HepG2 (cell line): Measurements from ENCODE around the gene WSB2. TPM values are rescaled to one million over a fixed set of nuclear protein-coding genes. Genes with fewer than 3 reads are reported as not detected.

Experiments used
- ATAC-seq: fragments of 200-7000 bp; cut with Tn5 transposase; 3 replicates; pipeline ENCODE4 v1.9.1; 2020; ENCODE audit warnings: mild to moderate bottlenecking, moderate library complexity
- BruUV-seq: library from RNA; stranded (reverse); fragments of 400-500 nt; replicated peaks from 2 replicates; lab custom pipeline; 2021; lab: Mats Ljungman, UMichigan
- CTCF ChIA-PET: fragments of 300-600 bp; formaldehyde crosslinking; extraction: SDS; loops from one replicate; lab custom pipeline; 2021; ENCODE audit warnings: low total read pairs, inconsistent platforms, low intra/inter-chr PET ratio; lab: Yijun Ruan, JAX
- POLR2A ChIA-PET: fragments of 350-600 bp; sonication (Branson Sonifier 250); formaldehyde crosslinking; loops from one replicate; lab custom pipeline; 2020; ENCODE audit warnings: antibody characterized with exemption, inconsistent platforms; lab: Yijun Ruan, JAX
- DNase-seq: peaks from one replicate; pipeline ENCODE4 v3.0.0-alpha.2; 2015; ENCODE audit warnings: low spot score
- FAIRE-seq: peaks from 3 replicates; lab custom pipeline; 2011; peaks lifted over from hg19 to GRCh38; lab: Jason Lieb, UNC
- H2AFZ ChIP-seq: one replicate; pipeline ENCODE4 v1.6.1; 2011; ENCODE audit warnings: low read length, inconsistent platforms
- H3K27ac ChIP-seq: fragments of 300-600 bp; 3 replicates; pipeline ENCODE4 v1.8.0; 2011; ENCODE audit warnings: mixed run types, mild to moderate bottlenecking, mixed read lengths, low read length, inconsistent platforms; ENCODE audit not compliant: insufficient read depth; ENCODE audit errors: extremely low read length
- H3K27me3 ChIP-seq, 2 experiments: fragments of 200-600 bp in 1 of 2; 2 replicates in 1 of 2; 3 replicates in 1 of 2; pipeline versions ENCODE4 v1.6.0 to v1.8.0; 2011; ENCODE audit warnings: low read length in 2 of 2, mild to moderate bottlenecking in 2 of 2, moderate library complexity in 2 of 2, inconsistent platforms in 1 of 2; ENCODE audit not compliant: insufficient read depth in 2 of 2, control insufficient read depth in 1 of 2
- H3K36me3 ChIP-seq, 2 experiments: fragments of 200-600 bp in 1 of 2; replicated peaks in 1 of 2; 2 replicates in 1 of 2; 3 replicates in 1 of 2; pipeline versions ENCODE4 v1.5.1 to v1.8.0; 2011; ENCODE audit warnings: low read length in 2 of 2, inconsistent platforms in 1 of 2; ENCODE audit not compliant: insufficient read depth in 2 of 2, control insufficient read depth in 1 of 2
- H3K4me1 ChIP-seq: 2 replicates; pipeline ENCODE4 v1.5.1; 2012; ENCODE audit warnings: low read length, inconsistent platforms; ENCODE audit not compliant: insufficient read depth
- H3K4me2 ChIP-seq: 2 replicates; pipeline ENCODE4 v1.6.0; 2011; ENCODE audit warnings: low read depth, low read length, inconsistent platforms
- H3K4me3 ChIP-seq, 3 experiments: fragments of 200-600 bp in 1 of 3; sonication (generic), shearing (Covaris generic) in 1 of 3; replicated peaks in 1 of 3; 2 replicates each; pipeline ENCODE4 v1.5.1; 2011 to 2016; ENCODE audit warnings: low read length in 3 of 3, inconsistent platforms in 2 of 3, low read depth in 2 of 3, mild to moderate bottlenecking in 2 of 3, control low read depth in 1 of 3, mixed read lengths in 1 of 3; ENCODE audit not compliant: insufficient read depth in 1 of 3
- H3K79me2 ChIP-seq: one replicate; pipeline ENCODE4 v1.6.1; 2011; ENCODE audit warnings: low read length, inconsistent platforms; ENCODE audit not compliant: insufficient read depth
- H3K9ac ChIP-seq: 2 replicates; pipeline ENCODE4 v1.6.0; 2011; ENCODE audit warnings: mild to moderate bottlenecking, low read depth, low read length, inconsistent platforms; ENCODE audit not compliant: insufficient read depth
- H3K9me3 ChIP-seq: 2 replicates; pipeline ENCODE4 v1.5.1; 2012; ENCODE audit warnings: mild to moderate bottlenecking, low read length
- H4K20me1 ChIP-seq: 2 replicates; pipeline ENCODE4 v1.6.0; 2011; ENCODE audit warnings: inconsistent platforms, mild to moderate bottlenecking, low read length, moderate library complexity; ENCODE audit not compliant: insufficient read depth
- CTCF ChIP-seq: sonication (generic); formaldehyde crosslinking; IDR thresholded peaks from 2 replicates; pipeline ENCODE4 v1.5.0; 2020; ENCODE audit warnings: mild to moderate bottlenecking, missing genetic modification reagents, moderate library complexity
- ELK4 ChIP-seq: sonication (generic); formaldehyde crosslinking; IDR thresholded peaks from 2 replicates; pipeline ENCODE4 v1.9.0; 2021; ENCODE audit warnings: missing genetic modification reagents, borderline replicate concordance
- FOSL1 ChIP-seq: sonication (generic); formaldehyde crosslinking; IDR thresholded peaks from 2 replicates; pipeline ENCODE4 v1.9.0; 2021; ENCODE audit warnings: missing genetic modification reagents, borderline replicate concordance
- HDAC6 ChIP-seq: fragments of 200-600 bp; sonication (generic); IDR thresholded peaks from 2 replicates; pipeline ENCODE4 v1.7.0; 2017; ENCODE audit warnings: mild to moderate bottlenecking, antibody characterized with exemption, low read length, low read depth
- KIAA2018 ChIP-seq: sonication (generic); formaldehyde crosslinking; IDR thresholded peaks from 2 replicates; pipeline ENCODE4 v1.5.0; 2020; ENCODE audit warnings: mild to moderate bottlenecking, missing genetic modification reagents, borderline replicate concordance
- TEAD3 ChIP-seq: optimal IDR thresholded peaks from 2 replicates; pipeline ENCODE3; 2016; ENCODE audit warnings: borderline replicate concordance
- TEF ChIP-seq: sonication (generic); formaldehyde crosslinking; IDR thresholded peaks from 2 replicates; pipeline ENCODE4 v1.5.0; 2020; ENCODE audit warnings: missing genetic modification reagents
- WGBS: methylation state at CpG from one replicate; pipeline ENCODE4 v1.1.6; 2017; ENCODE audit warnings: low lambda C conversion rate; 5-methylcytosine and 5-hydroxymethylcytosine counted together
- in situ Hi-C: cut with HindIII; loops from 2 replicates; pipeline ENCODE4 v1.10.0; 2017; ENCODE audit warnings: low pct_unique_long_range_greater_than_20kb; ENCODE audit not compliant: extremely low pct_ligation_motif_present
- intact Hi-C: fragments of 100-400 bp; cut with micrococcal nuclease; formaldehyde crosslinking; loops from one replicate; pipeline ENCODE4 v1.10.0; 2022; ENCODE audit not compliant: unreplicated experiment
- polyA plus RNA-seq, 8 experiments: library from polyadenylated mRNA; depleted of rRNA in 3 of 8; stranded (reverse) in 7 of 8; unstranded in 1 of 8; fragments of >200 nt; fragmentation: Illumina TruSeq in 4 of 8; extraction: Trizol in 4 of 8; gene quantifications; 2 replicates each; pipeline versions ENCODE4 v1.2.1 to v1.2.3, GENCODE V29; 2011 to 2016; ENCODE audit warnings: low read depth in 4 of 8, missing spikeins in 1 of 8, mixed read lengths in 1 of 8; ENCODE audit not compliant: insufficient read depth in 1 of 8
- total RNA-seq, 5 experiments: library from RNA; depleted of rRNA; stranded (reverse); fragments of >200 nt; fragmentation: Illumina TruSeq; extraction: Trizol; gene quantifications; 2 replicates each; pipeline ENCODE4 v1.2.3, GENCODE V29; 2016; ENCODE audit warnings: low read depth in 1 of 5

Gene WSB2
- total and polyA plus RNA-seq, 2 of the 13 experiments (the other 11 are each of a cell fraction or from before 2014, with no cell fraction given): 31.0 to 82.8 TPM

GRCh38 chr12:118107011-118107410 is 46.0 kb upstream of the WSB2 start:
- CTCF ChIA-PET: no interaction called here
- Histone ChIP-seq H3K4me3 (no peak overlapping the region), H3K9me3 (no peaks in the 10 kb centered on the region), H3K9ac (no peak overlapping the region), H3K79me2 (no peaks in the 10 kb centered on the region), H3K4me1 (peaks cover 34% of the 10 kb centered on the region), H3K27ac (no peak overlapping the region), H3K27me3 (no peaks in the 10 kb centered on the region), H3K36me3 (no peaks in the 10 kb centered on the region; a peak in 1 of 5 replicates), H4K20me1 (no peaks in the 10 kb centered on the region), H3K4me2 (no peak overlapping the region), H2AFZ (no peak overlapping the region)
- no TSS peak for BruUV-seq
- POLR2A ChIA-PET: interaction anchor here (0.7 to 1.6 kb wide), 2 partner anchors 29 to 32 kb away, joined by 3 read pairs; partner anchors contain the start of gene PEBP1
- 56% methylated on average over 4 of the region's 4 CpGs for WGBS
- DNase-seq (peak; percentile 33), ATAC-seq (no peak), FAIRE-seq (no peak)
- in situ Hi-C loops (no loop called here), intact Hi-C loops (no loop called here)
- TF ChIP-seq HDAC6 (no peak), KIAA2018 (CRISPR knock-in tag) (no peak), TEAD3 (CRISPR knock-in tag) (peak; percentile 17), TEF (CRISPR knock-in tag) (no peak), FOSL1 (CRISPR knock-in tag) (no peak), CTCF (CRISPR knock-in tag) (no peak), ELK4 (CRISPR knock-in tag) (no peak)
